22Rv1 (cell line): ENCODE data around the gene HBA1.

Experiments
- CTCF ChIP-seq: fragments of 450-650 bp; IDR thresholded peaks from 2 replicates; pipeline ENCODE4 v1.5.1; 2017; ENCODE audit warnings: mild to moderate bottlenecking
- ZFX ChIP-seq: fragments of 450-650 bp; IDR thresholded peaks from 2 replicates; pipeline ENCODE4 v1.6.1; 2017; ENCODE audit warnings: antibody characterized with exemption, borderline replicate concordance

- TF ChIP-seq CTCF (no peak), ZFX (no peak)
These were observed 9.9 kb upstream of the HBA1 start for GRCh38 chr16:166375-167121.
